NCI-H2171 (cell line): ENCODE measurements around the gene FGD5.

Experiments used
- DNase-seq: peaks from one replicate; lab custom pipeline; 2025; lab: John Stamatoyannopoulos, UW

The FGD5 gene

GRCh38 chr3:14818804-14819500, at the start of gene FGD5:
FGD5 (plus strand) TSS chr3:14818962; CDS start chr3:14819072, 110 bp downstream.
- DNase-seq, result no peak

GRCh38 chr3:14769544-14770325, 49.0 kb upstream of the FGD5 start:
- no peak for DNase-seq

- DNase-seq, result no peak
Observed at GRCh38 chr3:14770591-14770990, 48.2 kb upstream of the FGD5 start.

GRCh38 chr3:14771593-14772497, 46.9 kb upstream of the FGD5 start:
- DNase-seq, result no peak

- DNase-seq, result no peak
Observed at GRCh38 chr3:14772533-14773138, 46.1 kb upstream of the FGD5 start.

GRCh38 chr3:14773281-14773680, 45.5 kb upstream of the FGD5 start:
- DNase-seq, result no peak

- DNase-seq, result no peak
Observed at GRCh38 chr3:14773691-14774128, 45.1 kb upstream of the FGD5 start.

GRCh38 chr3:14774431-14774830, 44.3 kb upstream of the FGD5 start:
- DNase-seq, result no peak

GRCh38 chr3:14775011-14775410, 43.8 kb upstream of the FGD5 start:
- DNase-seq, result no peak

- DNase-seq, result no peak
Observed at GRCh38 chr3:14775563-14775962, 43.2 kb upstream of the FGD5 start.

GRCh38 chr3:14779069-14779685, 39.6 kb upstream of the FGD5 start:
- DNase-seq, result no peak

- DNase-seq, result no peak
Observed at GRCh38 chr3:14780927-14781507, 37.7 kb upstream of the FGD5 start.

GRCh38 chr3:14783480-14784086, 35.2 kb upstream of the FGD5 start:
- no peak for DNase-seq

- no peak for DNase-seq
Observed at GRCh38 chr3:14784087-14784681, 34.6 kb upstream of the FGD5 start.

- DNase-seq, result no peak
Observed at GRCh38 chr3:14785207-14786155, 33.3 kb upstream of the FGD5 start.

GRCh38 chr3:14786369-14786768, 32.4 kb upstream of the FGD5 start:
- DNase-seq, result no peak

- DNase-seq, result no peak
Observed at GRCh38 chr3:14787630-14788029, 31.1 kb upstream of the FGD5 start.

GRCh38 chr3:14788644-14789043, 30.1 kb upstream of the FGD5 start:
- no peak for DNase-seq

- no peak for DNase-seq
Observed at GRCh38 chr3:14789221-14789620, 29.5 kb upstream of the FGD5 start.
